GM18868 (cell line): ENCODE data around the gene FAM210A.
"Not testable (repeated sequence)": the region's sequence is repeated elsewhere in the genome, so short reads cannot be mapped to it uniquely, and the experiment has no call there.

Experiments used
- ATAC-seq: cut with Tn5 transposase; IDR thresholded peaks from one replicate; pipeline ENCODE4 v1.9.1; 2021; ENCODE audit warnings: mild to moderate bottlenecking, moderate library complexity; ENCODE audit not compliant: unreplicated experiment

Gene FAM210A

DNA sequence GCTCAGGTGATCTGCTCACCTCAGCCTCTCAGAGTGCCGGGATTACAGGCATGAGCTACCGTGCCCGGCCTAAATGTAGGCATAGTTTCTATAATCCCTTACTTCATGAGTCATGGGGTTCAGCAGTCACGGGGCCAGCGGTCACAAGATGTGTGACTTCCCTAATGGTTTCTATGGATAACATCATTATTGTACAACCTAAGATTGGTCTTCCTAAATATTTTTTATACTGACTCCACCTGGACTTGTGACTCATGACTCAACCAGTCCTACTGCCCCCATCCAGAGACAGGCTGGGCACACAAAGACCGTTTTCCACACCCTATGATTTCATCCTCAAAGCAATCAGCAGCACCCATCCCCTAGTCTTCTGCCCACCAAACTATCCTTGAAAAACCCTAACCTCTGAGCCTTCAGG, 15.9 kb downstream of the FAM210A start:
- ATAC-seq, result no peak

DNA sequence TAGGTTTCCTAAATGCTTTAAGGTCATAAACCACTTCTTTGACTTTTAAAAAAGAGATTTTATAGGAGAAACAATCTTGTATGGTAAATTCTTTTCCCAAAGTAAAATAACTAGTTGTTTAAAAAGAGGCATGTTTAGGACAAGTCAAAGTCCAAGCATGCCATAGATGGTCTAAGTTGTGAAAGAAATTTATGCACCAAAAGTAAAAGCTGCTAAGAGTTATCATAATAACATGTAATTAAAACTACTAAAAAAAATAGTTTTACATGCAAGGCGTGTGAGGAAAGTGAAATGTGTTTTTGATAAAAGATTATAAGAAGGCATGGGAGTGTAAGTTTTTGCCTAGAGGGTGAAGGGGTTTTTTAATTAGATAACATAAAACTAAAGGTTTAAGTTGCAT, 22.5 kb downstream of the FAM210A start:
- ATAC-seq, result no peak

DNA sequence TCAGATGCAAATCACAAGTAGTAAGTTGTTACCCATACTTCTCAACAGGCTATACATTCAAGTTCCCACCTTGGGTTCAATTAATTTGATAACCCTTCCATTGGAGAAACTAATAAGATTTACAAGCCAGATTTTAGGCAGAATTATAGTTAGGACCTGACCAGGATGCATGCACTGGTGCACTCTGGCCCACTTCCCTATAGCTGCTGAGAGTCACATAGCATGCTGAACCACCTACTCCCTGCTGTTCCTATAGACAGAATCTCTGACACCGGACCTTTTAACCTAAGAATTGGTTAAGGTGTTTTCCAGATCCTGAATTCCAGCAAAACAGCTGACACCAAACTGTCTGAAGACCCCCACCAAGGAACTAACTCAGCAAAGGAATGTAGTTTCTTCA, 26.2 kb downstream of the FAM210A start:
- ATAC-seq, result peak; percentile 61

DNA sequence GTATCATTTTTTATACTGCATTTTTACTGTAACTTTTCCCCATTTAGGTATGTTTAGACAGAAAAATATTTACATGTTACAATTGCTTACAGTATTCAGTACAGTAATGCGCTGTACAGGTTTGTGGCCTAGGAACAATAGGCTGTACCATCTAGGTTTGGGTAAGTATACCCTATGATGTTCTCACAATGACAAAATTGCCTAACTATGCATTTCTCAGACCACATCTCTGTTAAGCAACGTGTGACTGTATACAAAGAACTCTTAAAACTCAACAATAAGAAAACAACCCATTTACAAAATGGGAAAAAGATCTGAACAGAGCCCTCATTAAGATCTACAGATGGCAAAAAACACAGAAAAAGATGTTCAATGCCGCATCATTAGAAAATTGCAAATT, 29.4 kb downstream of the FAM210A start:
- ATAC-seq, result no peak

DNA sequence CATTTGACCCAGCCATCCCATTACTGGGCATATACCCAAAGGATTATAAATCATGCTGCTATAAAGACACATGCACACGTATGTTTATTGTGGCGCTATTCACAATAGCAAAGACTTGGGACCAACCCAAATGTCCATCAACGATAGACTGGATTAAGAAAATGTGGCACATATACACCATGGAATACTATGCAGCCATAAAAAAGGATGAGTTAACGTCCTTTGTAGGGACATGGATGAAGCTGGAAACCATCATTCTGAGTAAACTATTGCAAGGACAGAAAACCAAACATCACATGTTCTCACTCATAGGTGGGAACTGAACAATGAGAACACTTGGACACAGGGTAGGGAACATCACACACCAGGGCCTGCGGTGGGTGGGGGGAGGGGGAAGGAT, 31.0 kb downstream of the FAM210A start:
- ATAC-seq, result not testable (repeated sequence)

DNA sequence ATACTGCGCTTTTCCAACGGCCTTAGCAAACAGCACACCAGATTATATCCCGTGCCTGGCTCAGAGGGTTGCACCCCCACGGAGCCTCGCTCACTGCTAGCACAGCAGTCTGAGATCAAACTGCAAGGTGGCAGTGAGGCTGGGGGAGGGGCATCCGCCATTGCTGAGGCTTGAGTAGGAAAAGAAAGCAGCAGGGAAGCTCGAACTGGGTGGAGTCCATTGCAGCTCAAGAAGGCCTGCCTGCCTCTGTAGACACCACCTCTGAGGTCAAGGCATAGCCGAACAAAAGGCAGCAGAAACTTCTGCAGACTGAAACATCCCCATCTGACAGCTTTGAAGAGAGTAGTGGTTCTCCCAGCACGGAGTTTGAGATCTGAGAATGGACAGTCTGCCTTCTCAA, 36.3 kb downstream of the FAM210A start:
- ATAC-seq, result not testable (repeated sequence)

DNA sequence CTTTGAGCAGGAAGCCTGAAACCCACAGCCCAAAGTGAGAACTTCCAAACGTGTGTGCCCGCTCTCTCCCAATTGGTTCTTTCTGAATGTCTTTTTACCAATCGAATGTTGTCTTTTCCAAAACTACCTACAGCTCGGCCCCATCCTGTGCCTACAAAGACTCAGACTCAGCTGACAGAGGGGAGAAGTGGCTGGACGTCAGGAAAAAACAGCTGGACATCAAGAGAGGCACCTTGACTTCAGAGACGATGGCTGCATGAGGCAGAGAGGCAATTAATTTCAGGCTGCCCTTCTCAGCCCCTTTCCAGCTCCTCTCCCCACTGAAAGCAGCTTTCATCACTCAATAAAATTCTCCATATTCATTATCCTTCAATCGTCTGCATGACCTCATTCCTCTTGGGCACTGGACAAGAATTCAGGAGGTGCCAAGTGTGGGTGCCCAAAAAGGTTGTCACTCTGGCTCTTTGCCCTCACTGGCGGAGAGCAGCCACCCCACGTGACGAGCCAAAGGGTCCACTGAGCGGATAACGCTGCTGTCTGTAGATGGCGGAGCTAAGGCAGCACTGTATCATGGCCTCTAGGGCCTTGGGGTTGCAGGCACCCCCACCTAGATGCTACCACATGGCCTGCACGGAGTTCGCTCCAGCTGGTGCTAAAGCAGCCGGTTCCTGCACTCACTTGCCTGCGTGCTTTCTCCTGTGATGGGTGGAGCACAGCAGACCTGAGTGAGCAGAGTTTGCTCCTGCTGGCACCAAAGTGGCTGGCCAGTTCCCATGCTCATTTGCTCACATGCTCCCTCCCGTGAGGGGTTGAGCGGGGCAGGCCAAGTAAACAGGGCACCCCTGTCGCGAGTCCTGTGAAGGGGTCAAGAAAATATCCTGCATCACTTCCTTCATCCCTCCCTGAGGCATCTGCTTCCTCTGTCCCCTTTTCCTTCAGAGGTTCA, 37.9 kb downstream of the FAM210A start:
- no peak for ATAC-seq

DNA sequence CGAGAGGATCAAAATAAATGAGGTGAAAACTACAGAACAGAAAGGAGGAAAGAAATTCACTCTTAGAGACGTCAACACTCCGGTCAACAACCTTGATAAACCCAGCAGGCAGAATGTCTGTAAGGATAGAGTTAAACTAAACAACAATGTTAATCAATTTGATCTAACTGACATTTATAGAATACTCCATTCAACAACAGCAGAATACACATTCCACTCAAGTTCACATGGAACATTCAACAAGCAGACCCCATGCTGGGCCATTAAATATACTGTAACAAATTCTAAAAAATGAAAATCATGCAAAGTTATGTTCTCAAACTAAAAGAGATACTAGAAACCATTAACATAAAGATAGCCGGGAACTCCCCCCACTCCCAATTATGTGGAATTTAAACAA, 41.8 kb downstream of the FAM210A start:
- no peak for ATAC-seq

DNA sequence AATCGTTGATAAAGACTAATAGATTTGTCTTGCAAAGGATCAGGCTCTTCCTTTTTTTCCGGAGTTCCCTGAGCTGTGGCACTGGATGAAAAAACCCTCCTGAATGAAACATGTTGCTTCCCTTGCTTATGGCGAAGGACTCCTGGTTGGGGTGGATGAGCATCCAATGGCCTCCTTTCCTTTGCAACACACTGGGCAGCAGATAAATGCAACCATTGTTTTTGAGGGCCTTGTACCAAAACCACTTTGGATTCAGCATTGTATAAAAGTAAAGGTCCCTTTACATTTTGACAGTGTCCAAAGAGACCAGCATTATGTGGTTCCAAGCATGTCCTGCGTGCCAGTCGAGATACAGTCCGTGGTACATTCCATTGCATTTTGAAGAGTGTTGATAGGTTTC, 44.7 kb downstream of the FAM210A start:
- no peak for ATAC-seq

DNA sequence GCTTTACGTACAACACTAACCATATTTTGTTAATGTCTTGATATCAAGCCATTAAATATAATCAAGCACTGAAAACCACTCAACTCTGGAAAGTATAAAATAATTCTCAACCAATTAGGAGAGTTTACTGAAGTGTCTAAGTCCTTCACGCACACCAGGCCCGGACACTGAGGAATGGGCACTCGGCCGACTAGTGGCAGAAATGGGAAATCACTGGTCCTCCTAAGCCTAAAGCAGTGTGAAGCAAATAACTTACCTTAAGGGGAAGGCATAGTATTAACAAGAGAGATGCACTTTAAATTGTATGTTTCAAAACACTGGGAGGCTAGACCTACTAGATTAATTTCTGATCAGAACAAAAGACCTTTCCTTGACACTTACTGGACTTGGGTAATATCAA, 45.7 kb downstream of the FAM210A start:
- no peak for ATAC-seq

DNA sequence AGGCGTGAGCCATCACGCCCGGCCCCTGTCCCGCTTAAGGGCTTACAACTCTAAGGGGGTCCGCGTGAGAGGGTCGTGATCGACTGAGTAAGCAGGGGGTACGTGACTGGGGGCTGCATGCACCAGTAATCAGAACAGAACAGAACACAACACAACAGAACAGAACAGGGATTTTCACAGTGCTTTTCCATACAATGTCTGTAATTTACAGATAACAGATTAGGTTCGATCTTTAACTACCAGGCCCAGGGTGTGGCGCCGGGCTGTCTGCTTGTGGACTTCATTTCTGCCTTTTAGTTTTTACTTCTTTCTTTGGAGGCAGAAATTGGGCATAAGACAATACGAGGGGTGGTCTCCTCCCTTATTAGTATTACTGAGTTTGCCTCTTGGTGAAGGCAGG, 49.0 kb downstream of the FAM210A start:
- ATAC-seq, result not testable (repeated sequence)

DNA sequence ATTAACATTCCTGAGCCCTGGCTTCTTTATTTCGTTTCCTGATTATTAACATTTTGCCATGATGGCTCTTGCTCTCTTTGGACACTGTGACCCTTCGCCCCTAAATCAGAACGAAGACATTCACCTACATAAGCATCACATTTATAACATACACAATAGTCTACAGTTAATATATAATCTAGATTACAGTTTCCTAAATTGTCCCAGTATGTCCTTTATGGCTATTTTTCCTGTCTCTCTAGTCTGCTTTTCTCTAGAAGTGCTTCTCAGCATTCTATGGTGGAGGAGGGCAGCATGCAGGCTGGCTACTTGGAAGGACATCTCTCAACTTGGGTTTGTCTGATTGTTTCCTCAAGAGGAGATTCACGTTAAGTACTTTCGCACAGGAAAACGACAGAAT, 49.9 kb downstream of the FAM210A start:
- ATAC-seq, result no peak

DNA sequence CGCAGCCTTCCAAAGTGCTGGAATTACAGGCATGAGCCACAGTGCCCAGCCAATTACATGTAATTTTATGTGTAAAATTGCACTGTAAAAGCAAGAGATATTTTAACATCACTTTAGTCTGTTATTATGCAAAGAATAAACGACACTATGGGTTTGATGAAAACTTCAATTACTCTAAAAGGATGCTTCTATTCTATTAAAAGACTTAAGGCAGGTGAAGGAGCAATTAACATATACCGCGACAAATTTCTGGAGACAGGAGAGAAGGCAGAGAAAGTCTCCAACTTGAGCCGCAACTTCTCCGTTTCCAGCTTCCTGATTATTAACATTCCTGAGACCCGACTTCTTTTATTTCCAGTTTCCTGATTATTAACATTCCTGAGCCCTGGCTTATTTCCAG, 53.7 kb downstream of the FAM210A start:
- ATAC-seq, result no peak

DNA sequence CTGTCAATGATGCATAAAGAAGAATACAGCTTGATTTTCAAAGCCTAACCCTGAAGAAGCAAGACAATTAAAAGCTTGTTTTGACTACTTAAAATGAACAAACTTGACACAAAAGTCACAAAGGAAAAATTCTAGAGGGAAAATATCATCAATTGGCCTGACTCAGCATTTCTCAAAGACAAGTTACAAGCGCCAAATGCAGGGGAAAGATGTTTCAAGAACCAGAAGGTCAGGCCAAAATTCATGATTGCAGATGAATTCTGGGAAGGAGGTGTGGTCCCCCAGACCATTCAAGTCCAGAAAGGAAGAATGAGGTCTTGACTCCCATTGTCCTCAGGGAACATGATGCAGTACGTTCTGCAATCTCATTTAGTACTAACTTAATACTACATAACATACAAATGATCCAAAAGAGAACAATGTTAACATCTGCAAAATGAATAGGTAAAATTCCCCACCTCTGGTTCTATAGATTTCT, 64.5 kb downstream of the FAM210A start:
- ATAC-seq, result no peak

DNA sequence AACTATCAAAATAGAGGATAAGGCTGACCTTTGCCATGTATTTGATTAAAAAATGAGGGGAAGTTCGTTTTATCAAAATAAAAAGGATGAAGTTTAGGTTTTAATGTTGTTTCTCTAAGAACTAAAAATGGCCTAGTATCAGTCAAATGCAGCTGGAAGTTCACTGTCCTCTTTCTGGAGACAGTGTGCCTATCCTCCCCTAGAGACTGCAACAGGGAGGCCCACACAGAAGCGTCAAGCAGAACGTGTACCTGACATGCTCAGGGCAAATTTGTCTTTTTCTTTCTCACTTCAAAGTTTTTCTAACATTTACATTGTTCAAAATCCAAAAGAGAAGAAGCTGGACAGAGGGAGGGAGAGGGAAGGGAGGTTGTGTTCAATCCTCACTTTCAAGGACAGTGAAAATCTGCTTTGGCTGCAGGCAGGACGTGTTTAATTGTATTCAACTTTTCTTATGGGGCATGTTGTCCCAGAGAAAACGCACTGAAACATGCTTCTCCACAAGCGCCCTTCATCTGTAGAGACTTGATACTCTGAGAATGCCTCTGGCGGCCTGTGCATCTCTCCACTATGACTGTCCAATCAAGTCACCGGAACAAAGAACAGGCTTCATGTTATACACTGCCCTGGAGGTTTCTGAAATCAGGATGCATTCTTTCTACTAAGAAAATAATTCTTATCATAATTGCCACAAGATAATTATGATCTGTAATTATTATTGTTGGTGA, 65.1 kb downstream of the FAM210A start:
- ATAC-seq, result no peak

DNA sequence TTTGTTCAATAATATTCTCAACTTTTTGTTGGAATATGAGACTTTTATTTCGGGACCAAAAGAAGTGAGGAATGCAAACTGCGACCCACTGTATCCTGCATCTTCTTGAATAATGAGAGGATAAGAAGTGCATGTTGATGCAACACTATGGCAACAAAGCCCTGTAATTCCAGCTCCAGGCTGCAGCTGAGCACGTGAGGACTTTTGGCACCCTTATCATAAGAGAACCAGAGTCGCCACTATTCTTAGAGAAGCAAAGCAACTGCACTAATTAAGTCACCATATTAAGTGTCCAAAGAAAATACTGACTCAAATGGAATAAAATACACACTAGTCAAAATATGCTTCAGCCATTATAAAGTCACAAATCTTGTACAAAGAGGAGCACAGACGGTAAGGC, 65.8 kb downstream of the FAM210A start:
- ATAC-seq, result no peak

DNA sequence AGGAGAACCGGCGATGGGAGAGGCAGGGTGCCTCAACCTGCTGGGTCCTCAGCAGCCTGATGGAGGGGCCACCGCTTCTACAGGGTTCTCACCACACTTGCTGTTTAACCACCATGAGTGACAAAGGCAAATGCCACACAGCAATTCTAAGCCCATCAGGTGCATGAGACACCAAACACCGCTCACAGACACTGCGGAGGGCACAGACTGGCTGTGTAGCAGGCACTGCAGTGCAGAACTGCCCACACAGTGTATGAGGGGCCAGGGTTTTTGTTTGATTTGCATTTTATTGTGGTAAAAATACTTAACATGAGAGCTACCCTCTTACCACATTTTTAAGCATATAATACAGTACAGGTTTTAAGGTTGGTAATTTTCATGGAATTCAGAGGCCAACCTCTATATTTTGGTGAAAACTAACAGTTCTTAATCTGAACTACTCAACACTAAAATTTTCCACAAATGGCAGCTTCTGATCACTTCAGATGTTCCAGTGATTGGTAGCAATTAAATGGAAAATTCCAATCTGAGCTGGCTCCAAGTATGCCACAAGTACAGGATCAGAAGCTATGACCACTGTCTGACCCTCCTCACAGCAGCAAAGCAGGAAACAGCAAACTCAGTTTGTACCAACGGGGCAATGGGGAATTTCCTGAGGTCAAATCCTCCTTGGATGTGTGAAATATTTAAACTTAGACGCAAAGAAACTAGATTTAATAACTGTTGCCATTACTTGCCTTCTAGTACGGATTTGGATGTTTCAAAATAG, 67.7 kb downstream of the FAM210A start:
- ATAC-seq, result no peak

DNA sequence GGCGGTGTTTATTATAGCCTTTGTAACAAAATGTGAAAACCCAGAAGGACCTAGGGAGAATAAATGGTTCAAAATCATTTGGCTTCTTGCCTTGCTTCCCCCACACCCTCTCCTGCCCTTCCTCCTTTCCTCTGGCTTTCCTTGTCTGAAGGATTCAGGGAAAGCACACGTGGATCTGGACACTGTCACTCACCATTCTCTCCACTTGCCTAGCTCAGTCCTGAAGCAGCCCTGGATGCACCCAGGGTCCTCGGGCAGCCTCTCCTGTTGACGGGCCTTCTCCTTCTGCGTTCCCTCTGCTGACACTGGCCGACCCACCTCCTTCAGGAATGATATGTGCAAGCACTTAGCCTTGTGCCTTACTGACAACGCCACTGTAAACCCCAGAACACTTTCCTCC, 68.4 kb downstream of the FAM210A start:
- no peak for ATAC-seq

DNA sequence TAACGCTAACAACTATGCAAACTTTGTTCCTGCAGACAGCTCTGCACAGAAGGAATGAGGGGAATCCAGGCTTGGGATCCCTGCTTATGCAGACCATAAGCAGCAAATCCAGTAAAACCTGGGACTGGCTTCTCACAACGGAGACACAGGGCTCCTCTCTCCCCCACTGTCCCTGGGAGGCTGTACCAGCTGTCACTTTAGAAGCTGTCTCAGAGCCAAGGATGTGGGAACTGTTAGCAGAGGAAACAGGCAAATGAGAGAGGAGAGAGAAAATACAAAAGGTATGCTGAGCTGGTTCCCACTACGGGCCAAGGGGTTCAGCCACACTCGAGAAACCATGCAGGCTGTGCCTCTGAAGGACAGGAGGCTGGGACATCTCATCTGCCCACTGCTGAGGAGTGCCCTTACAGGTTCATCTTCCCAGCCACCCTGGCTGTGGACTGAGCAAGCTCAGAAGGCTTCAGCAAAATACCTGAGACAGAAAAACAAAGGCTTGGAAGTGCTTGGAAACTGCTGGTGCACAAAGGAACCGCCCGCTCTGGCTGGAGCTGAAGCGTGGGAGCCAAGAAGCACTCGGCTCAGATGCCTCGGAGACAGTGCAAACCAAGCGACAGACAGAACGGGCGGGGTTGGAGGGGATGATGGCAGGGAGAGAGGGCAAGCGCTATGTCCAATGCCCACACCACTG, 72.5 kb downstream of the FAM210A start:
- no peak for ATAC-seq
